ENCODE measurements around the gene GPBP1L1.

DNA sequence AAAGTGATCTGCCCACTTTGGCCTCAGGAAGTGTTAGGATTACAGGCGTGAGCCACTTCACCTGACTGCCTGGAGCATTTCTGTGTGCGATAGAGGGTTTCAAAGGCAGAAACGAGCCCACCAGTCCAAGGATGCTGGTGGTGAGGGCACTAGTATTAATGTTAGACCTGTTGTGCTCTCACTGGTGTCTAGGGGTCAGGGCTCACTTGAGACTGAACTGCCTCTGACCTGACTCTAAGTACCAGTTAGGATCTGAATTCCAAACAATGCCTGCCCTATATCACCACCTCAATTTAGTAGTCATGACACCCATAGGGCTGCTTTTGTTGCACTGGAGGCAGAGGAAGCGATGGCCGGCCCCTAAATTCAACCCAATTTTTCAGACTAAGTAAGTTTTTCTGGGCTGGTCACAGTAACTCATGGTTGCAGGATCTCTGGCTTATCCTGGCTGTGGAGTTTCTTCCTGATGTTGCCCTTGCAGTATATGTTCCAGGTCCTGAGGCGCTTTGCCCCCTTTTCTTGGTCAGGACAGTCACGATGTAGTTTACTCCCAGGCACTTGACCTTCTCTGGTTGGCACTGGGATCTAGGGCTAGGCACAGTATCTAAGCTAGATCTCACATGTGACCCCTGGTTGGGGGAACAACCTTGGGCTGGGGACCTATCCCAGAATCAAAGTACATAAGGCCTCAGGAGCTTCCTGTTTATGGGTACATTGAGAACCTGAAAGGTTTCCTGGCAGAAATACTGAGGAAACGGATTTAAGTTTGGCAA lies 67.0 kb downstream of the GPBP1L1 start:
- TF ChIP-seq, protein P1, sequence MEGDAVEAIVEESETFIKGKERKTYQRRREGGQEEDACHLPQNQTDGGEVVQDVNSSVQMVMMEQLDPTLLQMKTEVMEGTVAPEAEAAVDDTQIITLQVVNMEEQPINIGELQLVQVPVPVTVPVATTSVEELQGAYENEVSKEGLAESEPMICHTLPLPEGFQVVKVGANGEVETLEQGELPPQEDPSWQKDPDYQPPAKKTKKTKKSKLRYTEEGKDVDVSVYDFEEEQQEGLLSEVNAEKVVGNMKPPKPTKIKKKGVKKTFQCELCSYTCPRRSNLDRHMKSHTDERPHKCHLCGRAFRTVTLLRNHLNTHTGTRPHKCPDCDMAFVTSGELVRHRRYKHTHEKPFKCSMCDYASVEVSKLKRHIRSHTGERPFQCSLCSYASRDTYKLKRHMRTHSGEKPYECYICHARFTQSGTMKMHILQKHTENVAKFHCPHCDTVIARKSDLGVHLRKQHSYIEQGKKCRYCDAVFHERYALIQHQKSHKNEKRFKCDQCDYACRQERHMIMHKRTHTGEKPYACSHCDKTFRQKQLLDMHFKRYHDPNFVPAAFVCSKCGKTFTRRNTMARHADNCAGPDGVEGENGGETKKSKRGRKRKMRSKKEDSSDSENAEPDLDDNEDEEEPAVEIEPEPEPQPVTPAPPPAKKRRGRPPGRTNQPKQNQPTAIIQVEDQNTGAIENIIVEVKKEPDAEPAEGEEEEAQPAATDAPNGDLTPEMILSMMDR (IDR thresholded peaks at IDR 0.05; ENCODE audit: low read depth, low read length) = no peak
- TF ChIP-seq, protein P2, sequence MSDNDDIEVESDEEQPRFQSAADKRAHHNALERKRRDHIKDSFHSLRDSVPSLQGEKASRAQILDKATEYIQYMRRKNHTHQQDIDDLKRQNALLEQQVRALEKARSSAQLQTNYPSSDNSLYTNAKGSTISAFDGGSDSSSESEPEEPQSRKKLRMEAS (IDR thresholded peaks at IDR 0.05; ENCODE audit: low read depth, low read length) = no peak
- no peak for TF ChIP-seq POLR2A (IDR thresholded peaks at IDR 0.05; ENCODE audit: extremely low read depth, insufficient read length)

Measured in NB4 (cell line).